RWPE2 (cell line): Measurements from ENCODE around the gene HNRNPF.

Experiments used
- ATAC-seq: fragments of 200-7000 bp; cut with Tn5 transposase; 3 replicates; pipeline ENCODE4 v1.9.1; 2021; ENCODE audit warnings: low read depth
- DNase-seq: peaks from one replicate; pipeline ENCODE4 v3.0.0-alpha.2; 2020; ENCODE audit warnings: low spot score
- H3K27ac ChIP-seq: fragments of 450-650 bp; 2 replicates; pipeline ENCODE4 v1.5.1; 2017; ENCODE audit warnings: mild to moderate bottlenecking; ENCODE audit not compliant: poor library complexity, severe bottlenecking
- H3K27me3 ChIP-seq: fragments of 250-450 bp; sonication (Bioruptor Pico); 2 replicates; pipeline ENCODE4 v1.5.1; 2021; ENCODE audit warnings: mild to moderate bottlenecking, moderate library complexity; ENCODE audit not compliant: insufficient read depth, poor library complexity, severe bottlenecking
- H3K36me3 ChIP-seq: fragments of 250-450 bp; sonication (Bioruptor Pico); 2 replicates; pipeline ENCODE4 v1.5.1; 2020; ENCODE audit warnings: low read depth, mild to moderate bottlenecking, moderate library complexity
- H3K4me1 ChIP-seq: fragments of 250-450 bp; sonication (Bioruptor Pico); 2 replicates; pipeline ENCODE4 v1.5.1; 2021; ENCODE audit warnings: mild to moderate bottlenecking, moderate library complexity; ENCODE audit not compliant: insufficient read depth, poor library complexity, severe bottlenecking
- H3K4me3 ChIP-seq: fragments of 250-450 bp; sonication (Bioruptor Pico); 2 replicates; pipeline ENCODE4 v1.5.1; 2021; ENCODE audit warnings: mild to moderate bottlenecking, moderate library complexity; ENCODE audit not compliant: severe bottlenecking
- H3K9me3 ChIP-seq: fragments of 250-450 bp; sonication (Bioruptor Pico); 2 replicates; pipeline ENCODE4 v1.5.1; 2021; ENCODE audit warnings: mild to moderate bottlenecking, moderate library complexity; ENCODE audit not compliant: severe bottlenecking
- TF ChIP-seq, protein P1 (sequence below): fragments of 450-650 bp; IDR thresholded peaks from one replicate; pipeline ENCODE4 v1.5.1; 2017; ENCODE audit warnings: mild to moderate bottlenecking, moderate library complexity; ENCODE audit not compliant: poor library complexity, severe bottlenecking

Gene HNRNPF

GRCh38 chr10:43392748-43393147 lies 16.2 kb downstream of the HNRNPF start:
- TF ChIP-seq, protein P1, sequence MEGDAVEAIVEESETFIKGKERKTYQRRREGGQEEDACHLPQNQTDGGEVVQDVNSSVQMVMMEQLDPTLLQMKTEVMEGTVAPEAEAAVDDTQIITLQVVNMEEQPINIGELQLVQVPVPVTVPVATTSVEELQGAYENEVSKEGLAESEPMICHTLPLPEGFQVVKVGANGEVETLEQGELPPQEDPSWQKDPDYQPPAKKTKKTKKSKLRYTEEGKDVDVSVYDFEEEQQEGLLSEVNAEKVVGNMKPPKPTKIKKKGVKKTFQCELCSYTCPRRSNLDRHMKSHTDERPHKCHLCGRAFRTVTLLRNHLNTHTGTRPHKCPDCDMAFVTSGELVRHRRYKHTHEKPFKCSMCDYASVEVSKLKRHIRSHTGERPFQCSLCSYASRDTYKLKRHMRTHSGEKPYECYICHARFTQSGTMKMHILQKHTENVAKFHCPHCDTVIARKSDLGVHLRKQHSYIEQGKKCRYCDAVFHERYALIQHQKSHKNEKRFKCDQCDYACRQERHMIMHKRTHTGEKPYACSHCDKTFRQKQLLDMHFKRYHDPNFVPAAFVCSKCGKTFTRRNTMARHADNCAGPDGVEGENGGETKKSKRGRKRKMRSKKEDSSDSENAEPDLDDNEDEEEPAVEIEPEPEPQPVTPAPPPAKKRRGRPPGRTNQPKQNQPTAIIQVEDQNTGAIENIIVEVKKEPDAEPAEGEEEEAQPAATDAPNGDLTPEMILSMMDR = no peak
- H3K9me3 ChIP-seq = no peaks in the 10 kb centered on the region
- DNase-seq = no peak
- H3K4me3 ChIP-seq = no peak overlapping the region
- peak overlapping the region; percentile 6 for H3K27ac ChIP-seq
- H3K27me3 ChIP-seq = no peaks in the 10 kb centered on the region
- H3K36me3 ChIP-seq = peaks cover 89% of the 10 kb centered on the region
- no peak for ATAC-seq
- no peaks in the 10 kb centered on the region for H3K4me1 ChIP-seq

DNA sequence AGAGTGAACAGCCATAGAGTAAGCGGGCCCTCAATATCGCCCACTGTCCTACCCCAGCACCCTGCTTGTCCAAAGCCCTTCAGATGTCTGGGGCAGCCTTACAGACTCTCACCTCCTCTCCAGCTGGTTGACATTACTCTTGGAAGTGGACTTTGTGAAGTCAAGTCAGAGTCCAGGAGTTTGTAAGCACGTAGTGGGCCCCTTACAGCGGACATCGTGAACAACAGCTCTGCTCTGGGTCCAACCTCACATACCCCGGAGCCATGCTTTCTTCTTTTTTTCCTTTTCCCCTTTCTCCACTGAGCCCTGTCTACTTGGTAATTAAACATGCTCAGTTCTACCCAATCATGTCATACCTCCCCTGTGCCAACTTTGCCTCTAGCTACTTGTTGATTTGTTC lies 17.5 kb downstream of the HNRNPF start:
- no peak for DNase-seq
- Histone ChIP-seq H3K36me3 (peaks cover 100% of the 10 kb centered on the region), H3K27me3 (no peaks in the 10 kb centered on the region), H3K4me3 (no peak overlapping the region), H3K27ac (no peak overlapping the region), H3K9me3 (no peaks in the 10 kb centered on the region), H3K4me1 (no peaks in the 10 kb centered on the region)
- TF ChIP-seq, protein P1 = no peak
- ATAC-seq = no peak

- no peak overlapping the region for H3K27ac ChIP-seq
- no peak for DNase-seq
- H3K27me3 ChIP-seq = no peaks in the 10 kb centered on the region
- no peak overlapping the region for H3K4me3 ChIP-seq
- ATAC-seq = peak; percentile 60; the same call in 2 of the 3 replicates
- TF ChIP-seq, protein P1 = peak; percentile 51
- no peaks in the 10 kb centered on the region for H3K9me3 ChIP-seq
- peaks cover 100% of the 10 kb centered on the region for H3K36me3 ChIP-seq
- no peaks in the 10 kb centered on the region for H3K4me1 ChIP-seq
Observed at GRCh38 chr10:43390759-43391158, 18.2 kb downstream of the HNRNPF start.

DNA sequence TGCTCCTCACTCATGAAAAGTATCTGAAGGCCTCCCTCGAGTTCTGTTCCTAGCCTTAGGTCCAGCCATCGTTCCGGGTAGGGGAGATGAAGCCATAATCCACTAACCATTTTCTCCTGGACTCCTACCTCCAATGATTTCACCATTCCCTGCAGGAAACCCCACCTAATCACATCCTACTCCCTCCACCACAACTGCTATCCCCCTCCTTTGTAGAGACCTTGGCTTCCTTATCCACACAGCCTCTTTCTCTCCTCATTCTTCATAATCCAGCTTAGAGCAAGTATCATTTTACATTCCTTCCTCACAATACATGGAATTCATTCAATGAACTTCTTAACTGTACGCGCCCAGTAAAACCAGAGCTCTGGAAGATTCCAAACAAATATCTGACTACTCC lies 18.7 kb downstream of the HNRNPF start:
- H3K4me1 ChIP-seq = no peaks in the 10 kb centered on the region
- no peak for ATAC-seq
- H3K4me3 ChIP-seq = no peak overlapping the region
- H3K36me3 ChIP-seq = peaks cover 100% of the 10 kb centered on the region
- H3K27ac ChIP-seq = no peak overlapping the region
- H3K27me3 ChIP-seq = no peaks in the 10 kb centered on the region
- TF ChIP-seq, protein P1 = no peak
- H3K9me3 ChIP-seq = no peaks in the 10 kb centered on the region
- no peak for DNase-seq

DNA sequence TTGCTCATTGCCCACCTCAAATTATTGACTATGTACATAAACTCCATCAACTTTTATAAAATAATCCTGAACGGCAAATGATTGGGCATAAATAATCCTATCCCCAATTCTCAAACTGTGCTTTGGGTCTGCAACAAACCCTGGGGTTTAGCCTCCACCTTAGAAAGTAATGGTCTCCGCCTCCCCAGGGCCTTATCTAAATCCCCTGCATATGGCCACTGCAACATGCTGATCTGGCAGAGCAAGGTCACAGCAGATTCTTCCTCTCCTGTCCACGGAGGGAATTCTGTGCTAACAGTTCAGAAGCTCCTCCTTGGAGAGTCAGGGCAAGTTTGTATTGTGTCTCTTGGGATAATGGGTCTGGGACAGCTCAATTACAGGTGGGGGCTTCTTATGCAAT lies 19.1 kb downstream of the HNRNPF start:
- no peak overlapping the region for H3K27ac ChIP-seq
- H3K36me3 ChIP-seq = peaks cover 97% of the 10 kb centered on the region
- DNase-seq (no peak), ATAC-seq (no peak)
- TF ChIP-seq, protein P1 = no peak
- no peak overlapping the region for H3K4me3 ChIP-seq
- H3K4me1 ChIP-seq = no peaks in the 10 kb centered on the region
- no peaks in the 10 kb centered on the region for H3K27me3 ChIP-seq
- H3K9me3 ChIP-seq = no peaks in the 10 kb centered on the region
